WTC11 (cell line): ENCODE measurements around the gene USP49. TPM values are rescaled to one million over a fixed set of nuclear protein-coding genes. Genes with fewer than 3 reads are reported as not detected.

ENCODE experiments used
- ATAC-seq: fragments of 200-7000 bp; cut with Tn5 transposase; 2 replicates; pipeline ENCODE4 v1.10.0; 2021; ENCODE audit warnings: mild to moderate bottlenecking, moderate library complexity
- CTCF ChIA-PET: fragments of 300-600 bp; sonication (Branson Sonifier 250); formaldehyde crosslinking; loops from one replicate; lab custom pipeline; 2021; ENCODE audit warnings: antibody characterized with exemption; lab: Charles Lee
- POLR2A ChIA-PET: fragments of 350-600 bp; sonication (Branson Sonifier 250); formaldehyde crosslinking; loops from one replicate; lab custom pipeline; 2021; ENCODE audit warnings: antibody characterized with exemption; lab: Charles Lee
- DNase-seq: peaks from one replicate; pipeline ENCODE4 v3.0.0; 2021; ENCODE audit warnings: low spot score
- H3K27ac Mint-ChIP-seq: 2 replicates; pipeline ENCODE4 v1.8.0; 2021; ENCODE audit warnings: mixed read lengths
- H3K27me3 Mint-ChIP-seq: 2 replicates; pipeline ENCODE4 v1.8.0; 2021; ENCODE audit warnings: low read depth, mild to moderate bottlenecking, moderate library complexity, mixed read lengths
- H3K36me3 Mint-ChIP-seq: 2 replicates; pipeline ENCODE4 v1.8.0; 2021; ENCODE audit warnings: mixed read lengths
- H3K4me1 Mint-ChIP-seq: 2 replicates; pipeline ENCODE4 v1.8.0; 2022; ENCODE audit warnings: mixed read lengths
- H3K4me3 Mint-ChIP-seq: 2 replicates; pipeline ENCODE4 v1.8.0; 2021; ENCODE audit warnings: mild to moderate bottlenecking, moderate library complexity, mixed read lengths
- H3K9me3 Mint-ChIP-seq: 2 replicates; pipeline ENCODE4 v1.8.0; 2021; ENCODE audit warnings: mixed read lengths
- CREM ChIP-seq: sonication (generic); formaldehyde crosslinking; IDR thresholded peaks from 2 replicates; pipeline ENCODE4 v1.8.1; 2022; ENCODE audit warnings: mild to moderate bottlenecking, missing genetic modification reagents, moderate library complexity
- CTCF ChIP-seq: fragments of 200-600 bp; IDR thresholded peaks from 2 replicates; pipeline ENCODE4 v1.8.0; 2022; ENCODE audit warnings: antibody characterized with exemption
- E2F1 ChIP-seq: sonication (generic); formaldehyde crosslinking; IDR thresholded peaks from 2 replicates; pipeline ENCODE4 v1.8.0; 2022; ENCODE audit warnings: mild to moderate bottlenecking, missing genetic modification reagents
- FOXP1 ChIP-seq: sonication (generic); formaldehyde crosslinking; IDR thresholded peaks from 2 replicates; pipeline ENCODE4 v1.8.0; 2022; ENCODE audit warnings: missing genetic modification reagents, mild to moderate bottlenecking, moderate library complexity, borderline replicate concordance
- GABPB1 ChIP-seq: sonication (generic); formaldehyde crosslinking; IDR thresholded peaks from 2 replicates; pipeline ENCODE4 v1.8.1; 2023; ENCODE audit warnings: mild to moderate bottlenecking, missing genetic modification reagents
- GTF2I ChIP-seq: fragments of 250-450 bp; sonication (Bioruptor Pico); conservative IDR thresholded peaks from 2 replicates; pipeline ENCODE4 v1.4.0; 2021; ENCODE audit warnings: mild to moderate bottlenecking
- JAZF1 ChIP-seq: fragments of 250-450 bp; sonication (Bioruptor Pico); IDR thresholded peaks from 2 replicates; pipeline ENCODE4 v1.9.0; 2021; ENCODE audit warnings: moderate library complexity, mild to moderate bottlenecking, inconsistent platforms
- NFATC4 ChIP-seq: fragments of 250-450 bp; sonication (Bioruptor Pico); IDR thresholded peaks from 2 replicates; pipeline ENCODE4 v1.9.0; 2021; ENCODE audit warnings: mild to moderate bottlenecking
- NR1H2 ChIP-seq: sonication (generic); formaldehyde crosslinking; IDR thresholded peaks from 2 replicates; pipeline ENCODE4 v1.9.0; 2021; ENCODE audit warnings: mild to moderate bottlenecking, moderate library complexity, missing genetic modification reagents
- RELA ChIP-seq: sonication (generic); formaldehyde crosslinking; IDR thresholded peaks from 2 replicates; pipeline ENCODE4 v1.8.1; 2022; ENCODE audit warnings: missing genetic modification reagents, mild to moderate bottlenecking, borderline replicate concordance
- RORB ChIP-seq: fragments of 250-450 bp; sonication (Bioruptor Pico); IDR thresholded peaks from 2 replicates; pipeline ENCODE4 v1.9.0; 2021; ENCODE audit warnings: mild to moderate bottlenecking
- SMAD4 ChIP-seq: sonication (generic); formaldehyde crosslinking; IDR thresholded peaks from 2 replicates; pipeline ENCODE4 v1.8.0; 2022; ENCODE audit warnings: mild to moderate bottlenecking, missing genetic modification reagents
- SP1 ChIP-seq: sonication (generic); formaldehyde crosslinking; conservative IDR thresholded peaks from 2 replicates; pipeline ENCODE4 v1.8.1; 2022; ENCODE audit warnings: missing genetic modification reagents
- STAT6 ChIP-seq: sonication (generic); formaldehyde crosslinking; conservative IDR thresholded peaks from 2 replicates; pipeline ENCODE4 v1.8.1; 2023; ENCODE audit warnings: mild to moderate bottlenecking, low read depth, missing genetic modification reagents, moderate library complexity
- ZNF121 ChIP-seq: sonication (generic); formaldehyde crosslinking; IDR thresholded peaks from 2 replicates; pipeline ENCODE4 v1.8.0; 2023; ENCODE audit warnings: missing genetic modification reagents
- ZNF281 ChIP-seq: sonication (generic); formaldehyde crosslinking; IDR thresholded peaks from 2 replicates; pipeline ENCODE4 v1.8.0; 2023; ENCODE audit warnings: mild to moderate bottlenecking, missing genetic modification reagents
- ZNF396 ChIP-seq: fragments of 250-450 bp; sonication (Bioruptor Pico); IDR thresholded peaks from 2 replicates; pipeline ENCODE4 v1.8.0; 2021; ENCODE audit warnings: mild to moderate bottlenecking, moderate library complexity, borderline replicate concordance
- total RNA-seq: library from RNA; stranded (reverse); gene quantifications from 3 replicates; pipeline ENCODE4 v1.2.3, GENCODE V29; 2021
- TF ChIP-seq, protein P1 (sequence below): fragments of 250-450 bp; sonication (Bioruptor Pico); IDR thresholded peaks from 2 replicates; pipeline ENCODE4 v2.1.2; 2022; ENCODE audit warnings: mild to moderate bottlenecking, moderate library complexity
- TF ChIP-seq, protein P2 (sequence below): sonication (generic); formaldehyde crosslinking; IDR thresholded peaks from 2 replicates; pipeline ENCODE4 v1.8.0; 2022; ENCODE audit warnings: mild to moderate bottlenecking, missing genetic modification reagents
- TF ChIP-seq, protein P3 (sequence below): sonication (generic); formaldehyde crosslinking; IDR thresholded peaks from 2 replicates; pipeline ENCODE4 v1.8.1; 2022; ENCODE audit warnings: mild to moderate bottlenecking, missing genetic modification reagents, moderate library complexity, borderline replicate concordance
- TF ChIP-seq, protein P4 (sequence below): sonication (generic); formaldehyde crosslinking; IDR thresholded peaks from 2 replicates; pipeline ENCODE4 v1.8.1; 2022; ENCODE audit warnings: mild to moderate bottlenecking, moderate library complexity, missing genetic modification reagents

The USP49 gene
- total RNA-seq, 1 experiment from 2014 or later, result 18.4 TPM

- DNase-seq (peak; percentile 100), ATAC-seq (peak; percentile 89)
- Mint-ChIP-seq H3K9me3 (no peaks in the 10 kb centered on the region), H3K36me3 (no peaks in the 10 kb centered on the region; the same call in 1 of the 2 replicates), H3K27ac (peak within 1 kb of the TSS; percentile 70; the same call in 1 of the 2 replicates), H3K4me1 (peaks cover 25% of the 10 kb centered on the region), H3K4me3 (peak within 1 kb of the TSS; percentile 95), H3K27me3 (peaks cover 42% of the 10 kb centered on the region)
- CTCF ChIA-PET, result interaction anchor here (0.6 to 1.0 kb wide), 21 partner anchors 9 to 368 kb away, joined by 3 to 9 read pairs (median 4); partner anchors contain the start of genes BYSL, MED20 and TAF8
- POLR2A ChIA-PET, result no interaction called here
- TF ChIP-seq, protein P1, sequence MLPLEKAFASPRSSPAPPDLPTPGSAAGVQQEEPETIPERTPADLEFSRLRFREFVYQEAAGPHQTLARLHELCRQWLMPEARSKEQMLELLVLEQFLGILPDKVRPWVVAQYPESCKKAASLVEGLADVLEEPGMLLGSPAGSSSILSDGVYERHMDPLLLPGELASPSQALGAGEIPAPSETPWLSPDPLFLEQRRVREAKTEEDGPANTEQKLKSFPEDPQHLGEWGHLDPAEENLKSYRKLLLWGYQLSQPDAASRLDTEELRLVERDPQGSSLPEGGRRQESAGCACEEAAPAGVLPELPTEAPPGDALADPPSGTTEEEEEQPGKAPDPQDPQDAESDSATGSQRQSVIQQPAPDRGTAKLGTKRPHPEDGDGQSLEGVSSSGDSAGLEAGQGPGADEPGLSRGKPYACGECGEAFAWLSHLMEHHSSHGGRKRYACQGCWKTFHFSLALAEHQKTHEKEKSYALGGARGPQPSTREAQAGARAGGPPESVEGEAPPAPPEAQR (CRISPR knock-in tag), result no peak
- TF ChIP-seq CREM (CRISPR knock-in tag), result 0 out of 2 replicates have a peak, but pooled peaks have one; percentile 59
- TF ChIP-seq ZNF281 (CRISPR knock-in tag), result 0 out of 2 replicates have a peak, but pooled peaks have one; percentile 54
- peak; percentile 97 for TF ChIP-seq SP1
- TF ChIP-seq, protein P2, sequence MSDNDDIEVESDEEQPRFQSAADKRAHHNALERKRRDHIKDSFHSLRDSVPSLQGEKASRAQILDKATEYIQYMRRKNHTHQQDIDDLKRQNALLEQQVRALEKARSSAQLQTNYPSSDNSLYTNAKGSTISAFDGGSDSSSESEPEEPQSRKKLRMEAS, result peak; percentile 68; the same call in 1 of the 2 replicates
- TF ChIP-seq RELA (CRISPR knock-in tag), result no peak
- peak; percentile 92 for TF ChIP-seq CTCF
- no peak for TF ChIP-seq NFATC4 (CRISPR knock-in tag)
- TF ChIP-seq, protein P3, sequence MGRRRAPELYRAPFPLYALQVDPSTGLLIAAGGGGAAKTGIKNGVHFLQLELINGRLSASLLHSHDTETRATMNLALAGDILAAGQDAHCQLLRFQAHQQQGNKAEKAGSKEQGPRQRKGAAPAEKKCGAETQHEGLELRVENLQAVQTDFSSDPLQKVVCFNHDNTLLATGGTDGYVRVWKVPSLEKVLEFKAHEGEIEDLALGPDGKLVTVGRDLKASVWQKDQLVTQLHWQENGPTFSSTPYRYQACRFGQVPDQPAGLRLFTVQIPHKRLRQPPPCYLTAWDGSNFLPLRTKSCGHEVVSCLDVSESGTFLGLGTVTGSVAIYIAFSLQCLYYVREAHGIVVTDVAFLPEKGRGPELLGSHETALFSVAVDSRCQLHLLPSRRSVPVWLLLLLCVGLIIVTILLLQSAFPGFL (CRISPR knock-in tag), result no peak
- no peak for TF ChIP-seq SMAD4 (CRISPR knock-in tag)
- no peak for TF ChIP-seq RORB (CRISPR knock-in tag)
- no peak; the same call in 1 of the 2 replicates for TF ChIP-seq FOXP1 (CRISPR knock-in tag)
- TF ChIP-seq, protein P4, sequence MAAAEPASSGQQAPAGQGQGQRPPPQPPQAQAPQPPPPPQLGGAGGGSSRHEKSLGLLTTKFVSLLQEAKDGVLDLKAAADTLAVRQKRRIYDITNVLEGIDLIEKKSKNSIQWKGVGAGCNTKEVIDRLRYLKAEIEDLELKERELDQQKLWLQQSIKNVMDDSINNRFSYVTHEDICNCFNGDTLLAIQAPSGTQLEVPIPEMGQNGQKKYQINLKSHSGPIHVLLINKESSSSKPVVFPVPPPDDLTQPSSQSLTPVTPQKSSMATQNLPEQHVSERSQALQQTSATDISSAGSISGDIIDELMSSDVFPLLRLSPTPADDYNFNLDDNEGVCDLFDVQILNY (CRISPR knock-in tag), result peak; percentile 58; the same call in 1 of the 2 replicates
- peak; percentile 63; the same call in 1 of the 2 replicates for TF ChIP-seq GABPB1 (CRISPR knock-in tag)
- no peak for TF ChIP-seq E2F1 (CRISPR knock-in tag)
- no peak for TF ChIP-seq GTF2I (CRISPR knock-in tag)
- TF ChIP-seq STAT6 (CRISPR knock-in tag), result no peak
- no peak for TF ChIP-seq ZNF121 (CRISPR knock-in tag)
- no peak for TF ChIP-seq NR1H2 (CRISPR knock-in tag)
- no peak for TF ChIP-seq JAZF1 (CRISPR knock-in tag)
- no peak for TF ChIP-seq ZNF396 (CRISPR knock-in tag)
Observed at GRCh38 chr6:41779788-41780550, 115.2 kb downstream of the USP49 start, which contains the start of gene FRS3. TSS of gene FRS3 (minus strand) at chr6:41779900. CDS start at chr6:41776987, 2,913 bp downstream.
